Ishikawa (cell line): Measurements from ENCODE around the gene HABP2.

Experiments used
- CEBPB ChIP-seq: IDR thresholded peaks from 2 replicates; pipeline ENCODE4 v1.6.1; 2012
- EP300 ChIP-seq: IDR thresholded peaks from 2 replicates; pipeline ENCODE4 v1.6.1; 2012; ENCODE audit warnings: borderline replicate concordance
- MAX ChIP-seq: IDR thresholded peaks from 2 replicates; pipeline ENCODE4 v1.6.1; 2012
- RAD21 ChIP-seq: IDR thresholded peaks from 2 replicates; pipeline ENCODE4 v1.6.1; 2012; ENCODE audit warnings: low read depth
- TAF1 ChIP-seq: IDR thresholded peaks from 2 replicates; pipeline ENCODE4 v1.6.1; 2012; ENCODE audit warnings: low read depth, mild to moderate bottlenecking
- TF ChIP-seq, protein P1 (sequence below): IDR thresholded peaks from 2 replicates; pipeline ENCODE4 v1.6.1; 2012; ENCODE audit warnings: low read depth, mild to moderate bottlenecking

DNA sequence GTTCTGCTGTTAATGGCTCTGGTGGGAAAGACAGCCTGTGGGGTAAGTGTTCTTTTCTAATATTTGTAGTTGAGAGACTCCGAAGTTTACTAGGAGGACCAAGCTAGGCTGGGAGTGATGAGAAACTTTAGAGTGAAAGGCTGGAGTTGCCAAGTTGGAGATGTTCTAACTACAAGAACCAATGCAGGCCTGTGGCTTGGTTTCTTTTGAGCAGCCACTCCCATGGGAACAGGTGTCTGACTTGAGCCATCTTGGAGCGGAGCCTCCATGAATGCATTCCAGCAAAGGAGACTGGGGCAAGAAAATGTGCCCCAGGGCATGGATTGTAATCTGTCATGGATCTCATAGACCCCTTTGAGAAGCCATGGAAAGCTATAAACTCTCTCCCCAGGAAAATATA, 296 bp downstream of the HABP2 start:
- TF ChIP-seq RAD21: no peak
- TF ChIP-seq, protein P1, sequence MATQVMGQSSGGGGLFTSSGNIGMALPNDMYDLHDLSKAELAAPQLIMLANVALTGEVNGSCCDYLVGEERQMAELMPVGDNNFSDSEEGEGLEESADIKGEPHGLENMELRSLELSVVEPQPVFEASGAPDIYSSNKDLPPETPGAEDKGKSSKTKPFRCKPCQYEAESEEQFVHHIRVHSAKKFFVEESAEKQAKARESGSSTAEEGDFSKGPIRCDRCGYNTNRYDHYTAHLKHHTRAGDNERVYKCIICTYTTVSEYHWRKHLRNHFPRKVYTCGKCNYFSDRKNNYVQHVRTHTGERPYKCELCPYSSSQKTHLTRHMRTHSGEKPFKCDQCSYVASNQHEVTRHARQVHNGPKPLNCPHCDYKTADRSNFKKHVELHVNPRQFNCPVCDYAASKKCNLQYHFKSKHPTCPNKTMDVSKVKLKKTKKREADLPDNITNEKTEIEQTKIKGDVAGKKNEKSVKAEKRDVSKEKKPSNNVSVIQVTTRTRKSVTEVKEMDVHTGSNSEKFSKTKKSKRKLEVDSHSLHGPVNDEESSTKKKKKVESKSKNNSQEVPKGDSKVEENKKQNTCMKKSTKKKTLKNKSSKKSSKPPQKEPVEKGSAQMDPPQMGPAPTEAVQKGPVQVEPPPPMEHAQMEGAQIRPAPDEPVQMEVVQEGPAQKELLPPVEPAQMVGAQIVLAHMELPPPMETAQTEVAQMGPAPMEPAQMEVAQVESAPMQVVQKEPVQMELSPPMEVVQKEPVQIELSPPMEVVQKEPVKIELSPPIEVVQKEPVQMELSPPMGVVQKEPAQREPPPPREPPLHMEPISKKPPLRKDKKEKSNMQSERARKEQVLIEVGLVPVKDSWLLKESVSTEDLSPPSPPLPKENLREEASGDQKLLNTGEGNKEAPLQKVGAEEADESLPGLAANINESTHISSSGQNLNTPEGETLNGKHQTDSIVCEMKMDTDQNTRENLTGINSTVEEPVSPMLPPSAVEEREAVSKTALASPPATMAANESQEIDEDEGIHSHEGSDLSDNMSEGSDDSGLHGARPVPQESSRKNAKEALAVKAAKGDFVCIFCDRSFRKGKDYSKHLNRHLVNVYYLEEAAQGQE: no peak
- TF ChIP-seq TAF1: no peak
- TF ChIP-seq EP300: no peak
- no peak for TF ChIP-seq CEBPB
- no peak for TF ChIP-seq MAX
